ENCODE measurements around the gene SLC9A3.

DNA sequence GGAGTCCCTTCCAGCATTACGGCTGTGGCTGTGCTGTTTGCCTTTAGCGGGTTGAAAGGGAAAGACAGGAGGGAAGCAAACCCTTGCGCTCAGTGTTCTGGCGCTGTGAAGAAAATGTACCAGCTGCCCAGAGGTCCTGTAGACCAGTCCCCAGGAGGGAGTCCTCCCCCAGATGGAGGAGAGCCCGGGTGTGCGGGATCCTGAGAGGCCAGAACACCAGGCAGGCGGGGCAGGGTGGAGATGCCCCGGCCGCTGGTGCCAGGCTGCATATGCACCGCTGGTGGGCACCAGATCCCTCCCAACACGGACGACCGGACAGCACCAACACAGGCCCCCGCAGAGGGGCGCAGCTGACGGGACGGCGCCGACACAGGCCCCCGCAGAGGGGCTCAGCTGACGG, 37.2 kb upstream of the SLC9A3 start:
- TF ChIP-seq, protein P1, sequence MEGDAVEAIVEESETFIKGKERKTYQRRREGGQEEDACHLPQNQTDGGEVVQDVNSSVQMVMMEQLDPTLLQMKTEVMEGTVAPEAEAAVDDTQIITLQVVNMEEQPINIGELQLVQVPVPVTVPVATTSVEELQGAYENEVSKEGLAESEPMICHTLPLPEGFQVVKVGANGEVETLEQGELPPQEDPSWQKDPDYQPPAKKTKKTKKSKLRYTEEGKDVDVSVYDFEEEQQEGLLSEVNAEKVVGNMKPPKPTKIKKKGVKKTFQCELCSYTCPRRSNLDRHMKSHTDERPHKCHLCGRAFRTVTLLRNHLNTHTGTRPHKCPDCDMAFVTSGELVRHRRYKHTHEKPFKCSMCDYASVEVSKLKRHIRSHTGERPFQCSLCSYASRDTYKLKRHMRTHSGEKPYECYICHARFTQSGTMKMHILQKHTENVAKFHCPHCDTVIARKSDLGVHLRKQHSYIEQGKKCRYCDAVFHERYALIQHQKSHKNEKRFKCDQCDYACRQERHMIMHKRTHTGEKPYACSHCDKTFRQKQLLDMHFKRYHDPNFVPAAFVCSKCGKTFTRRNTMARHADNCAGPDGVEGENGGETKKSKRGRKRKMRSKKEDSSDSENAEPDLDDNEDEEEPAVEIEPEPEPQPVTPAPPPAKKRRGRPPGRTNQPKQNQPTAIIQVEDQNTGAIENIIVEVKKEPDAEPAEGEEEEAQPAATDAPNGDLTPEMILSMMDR (IDR thresholded peaks at IDR 0.05): no peak
- no peak for TF ChIP-seq POLR2A (IDR thresholded peaks at IDR 0.05)

Measured in uterus (tissue), 2 donors.